HuH-7.5 (cell line): Measurements from ENCODE around the gene PSMG3.

Experiments
- DNase-seq: peaks from one replicate; pipeline ENCODE4 v3.0.0; 2011; ENCODE audit warnings: low spot score

The PSMG3 gene

GRCh38 chr7:1544896-1545416 is 24.9 kb downstream of the PSMG3 start:
- no peak for DNase-seq

GRCh38 chr7:1544178-1544895 is 25.5 kb downstream of the PSMG3 start:
- DNase-seq, result no peak

DNA sequence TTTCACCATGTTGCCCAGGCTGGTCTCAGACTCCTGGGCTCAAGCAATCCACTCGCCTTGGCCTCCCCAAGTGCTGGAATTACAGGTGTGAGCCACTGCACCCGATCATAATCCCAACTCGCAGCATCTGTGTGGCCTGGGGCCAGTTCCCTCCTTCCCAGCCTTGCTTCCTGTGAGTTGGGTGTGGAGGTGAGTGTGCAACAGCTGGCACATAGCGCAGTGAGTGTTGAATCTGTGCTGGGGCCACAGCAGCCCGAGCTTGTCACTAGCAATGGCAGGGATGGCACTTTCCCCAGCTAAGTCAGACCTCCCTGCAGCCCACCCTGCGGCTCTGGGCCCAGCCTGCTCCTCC is 26.0 kb downstream of the PSMG3 start:
- DNase-seq, result no peak

GRCh38 chr7:1542841-1543747 is 26.7 kb downstream of the PSMG3 start:
- no peak for DNase-seq

DNA sequence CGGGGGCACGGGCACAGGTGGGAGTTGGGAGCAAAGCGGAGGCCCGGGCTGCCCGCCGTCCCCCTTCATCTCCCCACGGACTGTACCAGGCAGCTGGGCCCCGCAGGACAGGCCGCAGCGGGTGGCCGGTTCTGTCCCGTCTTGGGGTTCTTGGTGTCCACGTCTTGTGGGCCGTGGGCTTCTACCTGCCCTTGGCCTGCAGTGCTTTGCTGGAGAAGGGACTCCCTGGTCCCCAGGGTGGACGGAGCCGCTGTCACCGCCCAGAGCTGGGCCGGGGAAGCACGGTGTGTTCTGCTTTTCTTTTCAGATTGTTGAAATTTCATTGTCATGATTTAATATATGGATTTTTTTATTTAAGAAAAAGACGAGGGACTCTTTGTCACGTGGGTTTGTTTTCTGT is 27.5 kb downstream of the PSMG3 start:
- no peak for DNase-seq

GRCh38 chr7:1541431-1542162 is 28.2 kb downstream of the PSMG3 start:
- DNase-seq, result no peak

DNA sequence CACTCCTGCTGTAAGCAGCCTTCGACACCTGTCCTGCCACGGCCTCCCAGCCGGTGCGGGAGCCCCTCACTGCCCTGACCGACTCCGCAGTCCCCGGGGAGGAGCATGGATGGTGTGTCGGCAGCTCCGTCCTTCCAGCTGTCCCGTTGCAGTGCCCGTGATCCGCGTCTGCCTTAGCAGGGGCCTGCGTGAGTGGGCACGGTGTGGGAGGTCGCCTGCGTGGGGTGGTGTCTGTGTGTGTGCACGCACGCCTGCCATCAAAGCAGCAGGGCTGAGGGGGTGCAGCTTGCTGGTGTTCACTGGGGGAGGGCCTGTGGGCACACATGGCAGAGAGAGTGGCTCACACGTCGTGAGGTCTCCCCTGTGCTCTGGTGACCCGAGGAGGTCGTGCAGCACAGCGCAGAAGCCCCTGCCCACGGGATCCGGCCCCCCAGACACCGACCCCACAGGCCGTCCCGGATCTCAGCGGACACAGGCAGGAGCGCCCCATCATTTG is 29.0 kb downstream of the PSMG3 start:
- DNase-seq, result no peak

DNA sequence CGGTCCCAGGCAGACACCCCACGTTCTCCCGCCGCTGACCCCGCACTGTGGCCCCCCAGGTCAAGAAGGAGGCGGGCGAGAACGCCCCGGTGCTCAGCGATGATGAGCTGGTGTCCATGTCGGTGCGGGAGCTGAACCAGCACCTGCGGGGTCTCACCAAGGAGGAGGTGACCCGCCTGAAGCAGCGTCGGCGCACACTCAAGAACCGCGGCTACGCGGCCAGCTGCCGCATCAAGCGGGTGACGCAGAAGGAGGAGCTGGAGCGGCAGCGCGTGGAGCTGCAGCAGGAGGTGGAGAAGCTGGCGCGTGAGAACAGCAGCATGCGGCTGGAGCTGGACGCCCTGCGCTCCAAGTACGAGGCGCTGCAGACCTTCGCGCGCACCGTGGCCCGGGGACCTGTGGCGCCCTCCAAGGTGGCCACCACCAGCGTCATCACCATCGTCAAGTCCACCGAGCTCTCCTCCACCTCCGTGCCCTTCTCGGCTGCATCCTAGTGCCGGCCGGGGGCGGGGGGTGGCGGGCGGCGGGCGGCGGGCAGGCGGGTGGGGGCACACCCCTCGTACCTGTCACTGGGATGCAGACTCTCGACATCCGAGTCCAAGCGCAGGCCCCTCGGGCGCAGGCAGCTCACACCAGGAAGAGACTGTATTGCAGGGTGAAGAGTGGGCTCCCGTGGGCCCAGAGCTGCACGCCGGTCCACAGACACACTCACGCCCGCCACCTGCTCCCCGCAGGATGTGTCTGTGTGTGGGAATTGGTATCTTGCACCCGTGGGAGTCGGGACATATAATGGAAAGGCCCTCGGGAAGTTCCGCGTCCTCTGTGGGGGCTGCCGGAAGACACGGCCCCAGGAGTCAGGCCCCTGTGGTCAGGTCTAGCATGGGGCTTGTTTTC is 29.7 kb downstream of the PSMG3 start:
- no peak for DNase-seq

DNA sequence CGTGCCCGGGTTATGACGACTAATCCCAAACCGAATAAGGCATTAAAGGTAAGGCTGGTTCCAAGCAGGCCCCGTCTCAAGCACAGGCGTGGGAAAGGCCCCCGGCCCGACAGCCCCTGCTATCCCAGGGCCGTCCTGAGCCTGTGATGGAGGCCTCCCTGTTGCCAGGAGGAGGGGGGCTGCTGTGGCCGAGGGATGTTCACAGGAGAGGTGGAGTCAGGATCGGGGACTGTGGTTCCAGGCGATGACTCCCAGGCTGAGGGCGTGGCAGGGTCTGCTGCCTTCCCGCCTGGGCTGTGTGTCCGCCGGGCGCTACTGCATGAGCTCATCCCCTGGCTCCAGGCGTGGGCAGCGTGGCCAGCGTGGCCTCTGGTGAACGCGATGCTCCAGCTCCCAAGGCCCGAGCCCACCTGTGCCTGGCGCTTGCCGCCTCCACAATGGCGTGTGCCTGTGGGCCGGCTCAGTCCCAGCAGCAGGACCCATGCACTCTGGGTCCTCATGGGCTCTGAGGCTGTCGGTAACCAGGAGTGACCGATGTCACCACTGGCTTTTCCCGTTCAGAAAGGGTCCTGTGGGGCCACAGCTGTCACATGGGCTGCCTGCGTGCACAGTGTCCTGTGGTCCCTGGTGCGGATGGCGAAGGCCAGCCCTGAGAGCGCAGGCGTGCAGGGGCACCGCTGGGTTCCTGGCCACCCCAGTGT is 30.5 kb downstream of the PSMG3 start:
- no peak for DNase-seq

GRCh38 chr7:1538544-1539180 is 31.2 kb downstream of the PSMG3 start:
- DNase-seq, result no peak

- DNase-seq, result no peak
Observed at GRCh38 chr7:1537535-1538412, 32.1 kb downstream of the PSMG3 start.

GRCh38 chr7:1536743-1537534 is 32.9 kb downstream of the PSMG3 start:
- DNase-seq, result peak; percentile 99

- no peak for DNase-seq
Observed at GRCh38 chr7:1536455-1536742, 33.4 kb downstream of the PSMG3 start.

DNA sequence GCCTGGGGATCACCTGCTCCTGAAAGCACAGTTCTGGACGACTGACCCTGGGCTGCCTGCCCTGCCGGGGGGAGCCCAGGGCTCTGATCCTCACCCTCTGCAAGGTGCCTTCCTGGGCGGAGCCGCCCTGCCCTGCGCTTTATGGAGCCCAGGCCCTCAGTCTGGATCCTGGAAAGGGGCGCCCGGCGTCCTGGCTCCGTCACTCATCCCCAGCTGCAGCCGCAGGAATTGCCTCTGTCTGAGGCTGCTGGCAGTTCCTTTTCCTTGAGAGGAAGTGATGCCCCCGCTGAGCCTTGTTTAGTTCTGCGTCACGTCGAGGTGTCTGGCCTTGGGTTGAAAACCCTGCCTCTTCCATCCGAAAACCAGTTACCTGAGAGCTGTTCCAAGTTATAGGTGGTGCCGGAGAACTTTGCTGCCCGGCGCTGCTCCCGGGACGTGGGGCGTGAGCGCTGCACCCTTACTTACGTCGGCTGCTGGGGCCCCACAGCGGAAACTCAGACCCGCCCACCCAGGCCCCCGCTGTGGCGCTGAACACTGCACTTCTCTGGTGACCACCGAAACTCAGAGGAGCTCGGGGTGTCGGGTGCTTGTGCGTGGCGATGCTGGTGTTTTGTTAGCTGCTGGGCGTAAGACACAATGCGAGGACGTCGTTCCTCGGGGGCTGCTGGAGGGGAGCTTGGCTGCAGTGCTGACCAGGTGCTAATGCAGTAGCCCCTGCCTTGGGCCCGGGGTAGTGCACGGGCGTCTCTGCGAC is 34.0 kb downstream of the PSMG3 start:
- DNase-seq, result no peak

GRCh38 chr7:1535100-1535458 is 34.8 kb downstream of the PSMG3 start:
- no peak for DNase-seq

DNA sequence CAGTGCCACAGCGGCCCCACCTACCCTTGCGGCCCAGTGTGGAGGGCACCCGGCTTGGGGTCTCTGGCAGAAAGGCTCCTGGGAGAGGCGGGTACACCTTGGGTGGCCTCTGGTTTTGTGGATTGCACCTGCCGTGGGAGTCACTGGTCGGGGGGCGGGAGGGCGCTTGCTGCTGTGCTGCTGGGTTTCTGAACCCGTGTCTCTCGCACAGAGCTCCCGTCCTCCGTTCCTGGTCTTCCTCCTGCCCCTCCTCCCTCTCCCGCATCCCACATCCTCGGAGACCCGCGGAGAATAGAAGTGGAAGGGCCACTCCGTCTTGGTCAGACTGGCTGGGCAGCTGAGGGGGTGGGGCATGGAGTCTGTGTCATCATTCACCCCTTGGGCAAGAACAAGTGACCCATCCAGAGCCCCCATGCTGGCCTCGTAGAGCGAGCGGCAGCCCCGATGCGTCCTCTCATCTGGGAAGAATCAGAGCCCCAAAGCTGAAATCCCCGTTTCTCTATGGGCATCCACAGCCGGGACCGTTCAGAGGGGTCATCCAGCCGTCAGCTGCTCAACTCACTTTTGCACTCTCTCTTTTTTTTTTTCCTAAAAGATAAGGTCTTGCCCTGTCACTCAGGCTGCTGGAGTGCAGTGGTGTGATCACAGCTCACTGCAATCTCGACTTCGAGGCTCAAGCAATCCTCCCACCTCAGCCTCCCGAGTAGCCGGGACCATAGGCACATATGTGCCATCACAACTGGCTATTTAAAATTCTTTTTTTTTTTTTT is 35.3 kb downstream of the PSMG3 start:
- no peak for DNase-seq
